ENCODE data around the gene LRRFIP2.

DNA sequence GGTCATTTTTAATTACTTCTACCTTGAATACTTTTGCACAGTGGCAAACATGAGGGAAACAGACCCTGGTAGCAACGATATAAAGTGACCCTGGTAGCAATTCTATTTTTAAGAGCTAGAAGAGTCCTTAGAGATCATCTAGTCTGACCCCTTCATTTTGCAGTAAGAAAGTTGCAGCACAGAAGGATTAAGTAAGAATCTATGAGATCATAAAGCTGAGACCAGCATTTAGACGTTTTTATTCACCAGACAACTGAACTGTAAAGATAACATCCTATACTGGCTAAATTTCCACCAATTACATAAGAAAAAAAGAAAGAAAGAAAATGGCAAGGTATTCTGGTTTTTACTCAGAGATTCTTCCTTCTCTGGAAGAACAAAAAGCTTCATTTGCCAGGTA lies 49.9 kb downstream of the LRRFIP2 start:
- TF ChIP-seq, protein P1, sequence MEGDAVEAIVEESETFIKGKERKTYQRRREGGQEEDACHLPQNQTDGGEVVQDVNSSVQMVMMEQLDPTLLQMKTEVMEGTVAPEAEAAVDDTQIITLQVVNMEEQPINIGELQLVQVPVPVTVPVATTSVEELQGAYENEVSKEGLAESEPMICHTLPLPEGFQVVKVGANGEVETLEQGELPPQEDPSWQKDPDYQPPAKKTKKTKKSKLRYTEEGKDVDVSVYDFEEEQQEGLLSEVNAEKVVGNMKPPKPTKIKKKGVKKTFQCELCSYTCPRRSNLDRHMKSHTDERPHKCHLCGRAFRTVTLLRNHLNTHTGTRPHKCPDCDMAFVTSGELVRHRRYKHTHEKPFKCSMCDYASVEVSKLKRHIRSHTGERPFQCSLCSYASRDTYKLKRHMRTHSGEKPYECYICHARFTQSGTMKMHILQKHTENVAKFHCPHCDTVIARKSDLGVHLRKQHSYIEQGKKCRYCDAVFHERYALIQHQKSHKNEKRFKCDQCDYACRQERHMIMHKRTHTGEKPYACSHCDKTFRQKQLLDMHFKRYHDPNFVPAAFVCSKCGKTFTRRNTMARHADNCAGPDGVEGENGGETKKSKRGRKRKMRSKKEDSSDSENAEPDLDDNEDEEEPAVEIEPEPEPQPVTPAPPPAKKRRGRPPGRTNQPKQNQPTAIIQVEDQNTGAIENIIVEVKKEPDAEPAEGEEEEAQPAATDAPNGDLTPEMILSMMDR (conservative IDR thresholded peaks at IDR 0.05; ENCODE audit: low read depth, low read length) = no peak
- TF ChIP-seq EZH2 (IDR thresholded peaks at IDR 0.05; ENCODE audit: borderline replicate concordance, low read depth, low read length, poor library complexity, severe bottlenecking) = no peak
